OCI-LY7 (cell line): ENCODE results near the gene GCFC2. TPM values are rescaled to one million over a fixed set of nuclear protein-coding genes. Genes with fewer than 3 reads are reported as not detected.

Source experiments
- BruUV-seq: library from RNA; stranded (reverse); fragments of 400-500 nt; replicated peaks from 2 replicates; lab custom pipeline; 2021; lab: Mats Ljungman, UMichigan
- CTCF ChIA-PET: fragments of 300-600 bp; sonication (Branson Sonifier 250); formaldehyde crosslinking; loops from one replicate; lab custom pipeline; 2022; ENCODE audit warnings: antibody characterized with exemption; ENCODE audit not compliant: unreplicated experiment; lab: Charles Lee
- POLR2A ChIA-PET: fragments of 300-600 bp; sonication (Branson Sonifier 250); formaldehyde crosslinking; loops from one replicate; lab custom pipeline; 2022; ENCODE audit warnings: antibody characterized with exemption; lab: Charles Lee
- DNase-seq: peaks from one replicate; pipeline ENCODE4 v3.0.0-alpha.2; 2015; ENCODE audit warnings: low spot score
- H2AFZ ChIP-seq: fragments of 200-600 bp; sonication (generic), shearing (Covaris generic); 2 replicates; pipeline ENCODE4 v1.6.1; 2014; ENCODE audit warnings: mild to moderate bottlenecking, antibody characterized with exemption, low read length, moderate library complexity
- H3K27ac ChIP-seq: fragments of 200-600 bp; sonication (generic); 2 replicates; pipeline ENCODE4 v1.5.1; 2014; ENCODE audit warnings: mixed run types, low read depth, mild to moderate bottlenecking, moderate library complexity, low read length, inconsistent platforms; ENCODE audit not compliant: poor library complexity, severe bottlenecking
- H3K36me3 ChIP-seq: fragments of 200-600 bp; sonication (generic); 2 replicates; pipeline ENCODE4 v1.6.1; 2014; ENCODE audit warnings: mild to moderate bottlenecking, antibody characterized with exemption, low read length, moderate library complexity, mixed read lengths; ENCODE audit not compliant: insufficient read depth
- H3K4me1 ChIP-seq: fragments of 200-600 bp; sonication (generic); 2 replicates; pipeline ENCODE4 v1.5.1; 2014; ENCODE audit warnings: mild to moderate bottlenecking, low read length; ENCODE audit not compliant: insufficient read depth, poor library complexity, severe bottlenecking
- H3K4me2 ChIP-seq: fragments of 200-600 bp; sonication (generic); 2 replicates; pipeline ENCODE4 v1.6.1; 2014; ENCODE audit warnings: mild to moderate bottlenecking, low read length
- H3K4me3 ChIP-seq: fragments of 200-600 bp; sonication (generic); 2 replicates; pipeline ENCODE4 v1.5.1; 2014; ENCODE audit warnings: mild to moderate bottlenecking, low read depth, low read length; ENCODE audit not compliant: poor library complexity, severe bottlenecking
- H3K79me2 ChIP-seq: fragments of 200-600 bp; sonication (generic); 2 replicates; pipeline ENCODE4 v1.6.1; 2016; ENCODE audit warnings: low read depth, mild to moderate bottlenecking, low read length, moderate library complexity, mixed read lengths; ENCODE audit not compliant: insufficient read depth
- H3K9me2 ChIP-seq: fragments of 200-600 bp; sonication (generic); 2 replicates; pipeline ENCODE4 v1.6.1; 2016; ENCODE audit warnings: mild to moderate bottlenecking, low read length, mixed read lengths; ENCODE audit not compliant: insufficient read depth
- H3K9me3 ChIP-seq: fragments of 200-600 bp; sonication (generic); 2 replicates; pipeline ENCODE4 v1.6.1; 2014; ENCODE audit warnings: mild to moderate bottlenecking, mixed run types, low read length, mixed read lengths
- H4K20me1 ChIP-seq: fragments of 200-600 bp; sonication (generic); 2 replicates; pipeline ENCODE4 v1.6.1; 2014; ENCODE audit warnings: mild to moderate bottlenecking, antibody characterized with exemption, low read length, moderate library complexity, mixed read lengths; ENCODE audit not compliant: insufficient read depth
- CTCF ChIP-seq: fragments of 200-600 bp; sonication (generic); conservative IDR thresholded peaks from 2 replicates; pipeline ENCODE4 v1.5.1; 2014; ENCODE audit warnings: mild to moderate bottlenecking, antibody characterized with exemption, low read length, moderate library complexity, mixed read lengths
- EZH2phosphoT487 ChIP-seq: fragments of 200-600 bp; sonication (generic); IDR thresholded peaks from 2 replicates; pipeline ENCODE4 v1.6.1; 2018; ENCODE audit warnings: low read depth, borderline replicate concordance, mild to moderate bottlenecking, mixed run types, antibody characterized with exemption, low read length, moderate library complexity, mixed read lengths
- intact Hi-C: fragments of 100-400 bp; cut with micrococcal nuclease; formaldehyde crosslinking; loops from one replicate; pipeline ENCODE4 v1.10.0; 2022; ENCODE audit not compliant: unreplicated experiment
- total RNA-seq, 2 experiments: library from RNA; depleted of rRNA in 1 of 2; stranded (reverse); fragments of >200 nt in 1 of 2; shearing (Covaris generic) in 1 of 2; gene quantifications; 2 replicates each; pipeline ENCODE4 v1.2.3, GENCODE V29; 2014 to 2022

Gene GCFC2
- total RNA-seq, 2 experiments from 2014 or later = 19.3 to 21.8 TPM

GRCh38 chr2:75703589-75704287 is 7.0 kb downstream of the GCFC2 start:
- no peak overlapping the region for H2AFZ ChIP-seq
- TF ChIP-seq EZH2phosphoT487 (no peak), CTCF (no peak)
- no peaks in the 10 kb centered on the region for H3K9me3 ChIP-seq
- H3K79me2 ChIP-seq = peaks cover 19% of the 10 kb centered on the region; the same call in 1 of the 2 replicates
- intact Hi-C loops = no loop called here
- H3K36me3 ChIP-seq = peaks cover 71% of the 10 kb centered on the region
- DNase-seq = no peak
- BruUV-seq = no TSS peak
- no peak overlapping the region for H3K4me3 ChIP-seq
- H3K4me1 ChIP-seq = peaks cover 9% of the 10 kb centered on the region
- no peaks in the 10 kb centered on the region for H4K20me1 ChIP-seq
- ChIA-PET CTCF (no interaction called here), POLR2A (no interaction called here)
- no peak overlapping the region for H3K27ac ChIP-seq
- H3K9me2 ChIP-seq = no peaks in the 10 kb centered on the region
- H3K4me2 ChIP-seq = no peak overlapping the region

GRCh38 chr2:75702593-75702992 is 8.1 kb downstream of the GCFC2 start:
- no peaks in the 10 kb centered on the region for H3K4me1 ChIP-seq
- H3K4me3 ChIP-seq = no peak overlapping the region
- CTCF ChIA-PET = no interaction called here
- H3K79me2 ChIP-seq = peaks cover 8% of the 10 kb centered on the region; the same call in 1 of the 2 replicates
- no peaks in the 10 kb centered on the region for H3K9me2 ChIP-seq
- no peak overlapping the region for H3K27ac ChIP-seq
- BruUV-seq = no TSS peak
- DNase-seq = no peak
- intact Hi-C loops = no loop called here
- H2AFZ ChIP-seq = no peak overlapping the region
- TF ChIP-seq CTCF (no peak), EZH2phosphoT487 (no peak)
- POLR2A ChIA-PET = no interaction called here
- H3K36me3 ChIP-seq = peaks cover 83% of the 10 kb centered on the region
- no peaks in the 10 kb centered on the region for H3K9me3 ChIP-seq
- no peak overlapping the region for H3K4me2 ChIP-seq
- H4K20me1 ChIP-seq = no peaks in the 10 kb centered on the region

- Histone ChIP-seq H2AFZ (no peak overlapping the region), H4K20me1 (no peaks in the 10 kb centered on the region), H3K36me3 (peaks cover 83% of the 10 kb centered on the region), H3K9me2 (no peaks in the 10 kb centered on the region), H3K4me3 (no peak overlapping the region), H3K27ac (no peak overlapping the region), H3K79me2 (no peaks in the 10 kb centered on the region), H3K4me1 (no peaks in the 10 kb centered on the region), H3K9me3 (no peaks in the 10 kb centered on the region), H3K4me2 (no peak overlapping the region)
- CTCF ChIA-PET = no interaction called here
- no peak for DNase-seq
- TF ChIP-seq EZH2phosphoT487 = no peak
- TF ChIP-seq CTCF = no peak
- POLR2A ChIA-PET = interaction anchor here (0.7 to 1.9 kb wide), 2 partner anchors 11 to 219 kb away, joined by 3 to 10 read pairs; partner anchors contain the start of gene GCFC2
- BruUV-seq = no TSS peak
- intact Hi-C loops = no loop called here
These were observed 11.8 kb downstream of the GCFC2 start for GRCh38 chr2:75698918-75699317.
